ENCODE measurements around the gene ARHGAP5. TPM values are rescaled to one million over a fixed set of nuclear protein-coding genes. Genes with fewer than 3 reads are reported as not detected.
A peak's percentile ranks its signal among the peaks of the same experiment; 100 is the strongest.

ARHGAP5 gene
- total RNA-seq, 1 donor from 2014 or later: 140 TPM

GRCh38 chr14:32186248-32186647 is 109.1 kb downstream of the ARHGAP5 start:
- no peaks in the 10 kb centered on the region for H3K36me3 ChIP-seq (ENCODE audit: insufficient read depth, low read length)
- H3K9me3 ChIP-seq (ENCODE audit: insufficient read depth, low read depth, low read length): no peaks in the 10 kb centered on the region
- Mint-ChIP-seq H3K27me3 (ENCODE audit: low read depth, unreplicated experiment) (no peaks in the 10 kb centered on the region), H3K4me1 (ENCODE audit: low read depth, unreplicated experiment) (peaks cover 13% of the 10 kb centered on the region), H3K4me3 (ENCODE audit: unreplicated experiment) (no peak overlapping the region), H3K9me3 (ENCODE audit: unreplicated experiment) (peaks cover 4% of the 10 kb centered on the region), H3K36me3 (ENCODE audit: low read depth, unreplicated experiment) (no peaks in the 10 kb centered on the region), H3K27ac (ENCODE audit: unreplicated experiment) (no peak overlapping the region)
- FAIRE-seq (no peak), DNase-seq (ENCODE audit: low read depth) (no peak)
- H3K4me3 ChIP-seq (ENCODE audit: insufficient read depth, low read depth, low read length): no peak overlapping the region
- no peaks in the 10 kb centered on the region for H4K20me1 ChIP-seq (ENCODE audit: insufficient read depth, low read length)
- H3K27ac ChIP-seq (ENCODE audit: low read depth, low read length): no peak overlapping the region
- H3K4me1 ChIP-seq (ENCODE audit: insufficient read depth, low read length): no peaks in the 10 kb centered on the region
- H3K27me3 ChIP-seq (ENCODE audit: insufficient read depth, low read length): no peaks in the 10 kb centered on the region
- no peaks in the 10 kb centered on the region for H3K79me2 ChIP-seq (ENCODE audit: insufficient read depth, low read length)
- no peak overlapping the region for H3K4me2 ChIP-seq (ENCODE audit: low read length)
- no peak overlapping the region for H2AFZ ChIP-seq (ENCODE audit: low read depth, low read length)
- TF ChIP-seq EZH2 (IDR thresholded peaks at IDR 0.05; ENCODE audit: insufficient read depth, low read length) (no peak), CTCF (IDR thresholded peaks at IDR 0.05; ENCODE audit: insufficient read depth, low read depth, low read length) (no peak)
- H3K9ac ChIP-seq (ENCODE audit: low read length): no peak overlapping the region

- Histone ChIP-seq H3K4me3 (ENCODE audit: insufficient read depth, low read depth, low read length) (no peak overlapping the region), H4K20me1 (ENCODE audit: insufficient read depth, low read length) (no peaks in the 10 kb centered on the region), H3K27ac (ENCODE audit: low read depth, low read length) (no peak overlapping the region), H3K36me3 (ENCODE audit: insufficient read depth, low read length) (no peaks in the 10 kb centered on the region), H3K27me3 (ENCODE audit: insufficient read depth, low read length) (no peaks in the 10 kb centered on the region), H3K9ac (ENCODE audit: low read length) (no peak overlapping the region), H3K79me2 (ENCODE audit: insufficient read depth, low read length) (no peaks in the 10 kb centered on the region), H3K4me1 (ENCODE audit: insufficient read depth, low read length) (no peaks in the 10 kb centered on the region), H2AFZ (ENCODE audit: low read depth, low read length) (no peak overlapping the region), H3K4me2 (ENCODE audit: low read length) (no peak overlapping the region), H3K9me3 (ENCODE audit: insufficient read depth, low read depth, low read length) (no peaks in the 10 kb centered on the region)
- H3K27me3 Mint-ChIP-seq (ENCODE audit: low read depth, unreplicated experiment): no peaks in the 10 kb centered on the region
- no peak for FAIRE-seq
- peaks cover 4% of the 10 kb centered on the region for H3K4me1 Mint-ChIP-seq (ENCODE audit: low read depth, unreplicated experiment)
- H3K4me3 Mint-ChIP-seq (ENCODE audit: unreplicated experiment): no peak overlapping the region
- no peak overlapping the region for H3K27ac Mint-ChIP-seq (ENCODE audit: unreplicated experiment)
- peaks cover 4% of the 10 kb centered on the region for H3K9me3 Mint-ChIP-seq (ENCODE audit: unreplicated experiment)
- H3K36me3 Mint-ChIP-seq (ENCODE audit: low read depth, unreplicated experiment): no peaks in the 10 kb centered on the region
- no peak for DNase-seq (ENCODE audit: low read depth)
- TF ChIP-seq EZH2 (IDR thresholded peaks at IDR 0.05; ENCODE audit: insufficient read depth, low read length) (no peak), CTCF (IDR thresholded peaks at IDR 0.05; ENCODE audit: insufficient read depth, low read depth, low read length) (no peak)
These were observed 112.7 kb downstream of the ARHGAP5 start for GRCh38 chr14:32189811-32190210.

DNA sequence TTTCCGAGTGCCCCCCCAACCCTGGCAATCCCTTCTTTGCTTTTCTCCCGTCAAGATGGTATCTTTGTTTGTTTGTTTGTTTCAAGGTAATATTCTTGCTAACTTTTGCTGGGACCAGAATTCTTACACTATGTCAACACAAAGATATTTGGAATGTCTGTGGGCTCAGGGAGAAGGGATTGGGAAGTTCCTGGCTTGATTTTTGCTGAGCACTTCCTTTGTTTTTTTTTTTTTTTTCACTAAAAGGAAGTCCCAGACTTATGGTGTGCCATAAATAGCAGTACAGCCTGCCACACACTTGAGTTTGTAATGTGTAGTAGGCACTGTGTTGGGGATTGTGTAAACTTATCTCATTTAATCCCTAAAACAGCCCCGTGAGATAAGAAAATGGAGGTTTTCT is 113.6 kb downstream of the ARHGAP5 start:
- H3K27ac ChIP-seq (ENCODE audit: low read depth, low read length): no peak overlapping the region
- H3K9ac ChIP-seq (ENCODE audit: low read length): no peak overlapping the region
- Mint-ChIP-seq H3K4me3 (ENCODE audit: unreplicated experiment) (no peak overlapping the region), H3K36me3 (ENCODE audit: low read depth, unreplicated experiment) (no peaks in the 10 kb centered on the region), H3K4me1 (ENCODE audit: low read depth, unreplicated experiment) (peaks cover 4% of the 10 kb centered on the region), H3K9me3 (ENCODE audit: unreplicated experiment) (no peaks in the 10 kb centered on the region), H3K27me3 (ENCODE audit: low read depth, unreplicated experiment) (no peaks in the 10 kb centered on the region), H3K27ac (ENCODE audit: unreplicated experiment) (peak overlapping the region; percentile 86)
- no peak overlapping the region for H3K4me3 ChIP-seq (ENCODE audit: insufficient read depth, low read depth, low read length)
- FAIRE-seq (no peak), DNase-seq (ENCODE audit: low read depth) (peak; percentile 18)
- H3K27me3 ChIP-seq (ENCODE audit: insufficient read depth, low read length): no peaks in the 10 kb centered on the region
- no peaks in the 10 kb centered on the region for H3K4me1 ChIP-seq (ENCODE audit: insufficient read depth, low read length)
- TF ChIP-seq CTCF (IDR thresholded peaks at IDR 0.05; ENCODE audit: insufficient read depth, low read depth, low read length): no peak
- TF ChIP-seq EZH2 (IDR thresholded peaks at IDR 0.05; ENCODE audit: insufficient read depth, low read length): no peak
- H4K20me1 ChIP-seq (ENCODE audit: insufficient read depth, low read length): no peaks in the 10 kb centered on the region
- H3K36me3 ChIP-seq (ENCODE audit: insufficient read depth, low read length): no peaks in the 10 kb centered on the region
- H3K4me2 ChIP-seq (ENCODE audit: low read length): no peak overlapping the region
- no peaks in the 10 kb centered on the region for H3K9me3 ChIP-seq (ENCODE audit: insufficient read depth, low read depth, low read length)
- no peaks in the 10 kb centered on the region for H3K79me2 ChIP-seq (ENCODE audit: insufficient read depth, low read length)
- no peak overlapping the region for H2AFZ ChIP-seq (ENCODE audit: low read depth, low read length)
